ENCODE data around the gene CLDN16.

DNA sequence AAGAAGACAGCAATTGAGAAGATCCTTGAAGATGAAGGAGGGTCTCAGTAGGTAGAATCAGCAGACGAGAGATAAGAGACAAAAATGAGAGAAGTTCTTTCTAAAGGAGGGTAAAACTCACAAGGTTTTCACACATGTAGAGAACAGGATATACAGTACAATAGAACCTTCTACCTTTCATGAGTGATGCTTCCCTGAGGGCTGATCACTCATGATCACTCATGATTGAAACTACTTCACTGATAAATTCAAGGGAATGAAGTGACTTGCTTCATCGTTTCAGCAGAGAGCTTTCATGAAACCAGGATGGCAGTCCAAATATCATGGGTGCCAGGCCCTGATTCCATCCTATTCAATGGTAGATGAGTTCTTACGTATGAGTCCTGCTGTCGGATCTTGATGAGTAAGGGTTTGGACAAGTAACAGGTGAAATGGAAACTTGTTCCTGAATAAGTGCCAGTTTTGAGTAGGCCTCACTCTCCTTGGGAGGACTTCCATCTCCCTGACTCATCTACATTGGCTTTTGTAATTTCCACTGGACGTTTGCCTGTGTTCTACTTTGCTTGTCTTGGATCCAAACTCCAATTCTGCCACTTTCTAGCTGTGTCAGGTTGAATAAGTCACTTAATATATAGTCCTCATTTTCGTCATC, 9.6 kb upstream of the CLDN16 start:
- TF ChIP-seq CTCF (IDR thresholded peaks at IDR 0.05) (no peak), CBX8 (IDR thresholded peaks at IDR 0.05) (no peak), SMC3 (IDR thresholded peaks at IDR 0.05) (no peak), HDAC2 (IDR thresholded peaks at IDR 0.05) (no peak), MAZ (IDR thresholded peaks at IDR 0.05; ENCODE audit: borderline replicate concordance, low read depth, low read length) (no peak), POLR2A (IDR thresholded peaks at IDR 0.05; ENCODE audit: low read length) (no peak)
